ENCODE results near the gene CCDC142.

CCDC142 gene

DNA sequence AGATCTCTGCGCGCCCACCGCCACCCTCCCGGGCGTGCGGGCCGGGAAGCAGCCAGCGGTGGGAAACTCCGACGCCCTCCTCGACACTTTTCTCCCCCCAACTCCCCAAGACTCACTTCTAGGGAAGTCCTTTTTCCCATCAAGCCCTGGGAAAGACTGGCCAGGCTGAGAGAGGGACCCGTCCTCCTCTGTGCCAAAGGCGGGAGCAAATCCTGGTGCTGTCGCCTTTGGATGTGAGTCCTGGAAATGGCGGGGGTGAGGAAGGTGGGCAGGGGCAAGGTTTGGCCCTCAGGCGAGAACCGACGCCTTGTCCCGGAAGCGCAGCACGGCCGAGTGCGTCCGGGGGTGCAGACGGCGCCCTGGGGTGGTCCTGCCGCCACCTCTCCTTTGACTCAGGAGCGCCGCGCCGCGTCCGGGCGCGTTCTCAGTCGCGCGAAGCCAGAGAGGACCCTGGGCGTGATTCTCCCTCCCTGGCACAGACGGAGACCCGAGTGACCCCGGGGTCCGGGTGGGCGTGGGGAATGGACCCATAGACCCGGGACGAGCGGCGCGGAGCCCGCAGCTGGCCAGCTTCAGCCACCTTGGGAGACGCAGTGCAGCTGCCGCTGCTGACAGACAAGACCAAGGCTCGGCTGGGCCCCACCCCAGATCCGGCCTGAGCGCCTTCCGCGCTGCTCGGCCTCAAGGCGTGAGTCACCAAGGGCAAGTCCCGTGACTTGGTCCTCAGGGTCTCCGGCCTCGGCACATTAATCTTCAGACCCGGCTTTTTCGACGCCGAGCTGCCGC is 20.1 kb upstream of the CCDC142 start:
- Histone ChIP-seq H3K4me2 (ENCODE audit: low read length, poor library complexity, severe bottlenecking) (peak overlapping the region; percentile 98), H2BK12ac (ENCODE audit: low read length in 2 of 2) (peak overlapping the region in 1 of 2 experiments; percentile 46), H3K4me3 (ENCODE audit: insufficient read depth in 1 of 2, low read depth in 1 of 2, low read length in 2 of 2) (peak overlapping the region; percentile 64 to 90), H2BK120ac (ENCODE audit: low read depth, low read length) (peak overlapping the region; percentile 99), H3K18ac (ENCODE audit: low read depth in 1 of 2, low read length in 2 of 2) (peak overlapping the region; percentile 89 to 96), H3K23ac (ENCODE audit: low read length in 2 of 2) (no peak overlapping the region), H3K4me1 (ENCODE audit: control insufficient read depth, insufficient read depth, low read depth, low read length) (peaks cover 63% of the 10 kb centered on the region), H3K14ac (ENCODE audit: low read length in 2 of 2) (peak overlapping the region in 1 of 2 experiments; percentile 82), H2BK15ac (ENCODE audit: low read depth, poor library complexity, severe bottlenecking) (peak overlapping the region; percentile 97), H4K8ac (ENCODE audit: low read length) (peak overlapping the region; percentile 61), H4K91ac (ENCODE audit: low read length) (peak overlapping the region; percentile 96), H3K79me1 (replicated peaks; ENCODE audit: low read length, poor library complexity, severe bottlenecking) (peaks cover 16% of the 10 kb centered on the region), H3K9ac (ENCODE audit: low read length) (peak overlapping the region; percentile 96), H3K27ac (ENCODE audit: low read length, poor library complexity, severe bottlenecking) (no peak overlapping the region), H3K9me3 (ENCODE audit: control insufficient read depth, low read length) (no peaks in the 10 kb centered on the region), H3K27me3 (ENCODE audit: control insufficient read depth in 1 of 2, insufficient read depth in 1 of 2, low read length in 2 of 2) (peaks cover 0 to 42% of the 10 kb centered on the region in 2 experiments), H3K36me3 (ENCODE audit: control insufficient read depth in 1 of 2, insufficient read depth in 2 of 2, low read depth in 1 of 2, low read length in 2 of 2) (peaks cover 15 to 19% of the 10 kb centered on the region in 2 experiments), H3K4ac (ENCODE audit: low read depth in 1 of 2, low read length in 2 of 2) (peak overlapping the region; percentile 90 to 97), H2AFZ (ENCODE audit: low read depth, low read length) (peak overlapping the region; percentile 67), H2BK5ac (ENCODE audit: low read depth, low read length, poor library complexity, severe bottlenecking) (peak overlapping the region; percentile 10), H2AK5ac (ENCODE audit: low read length, severe bottlenecking) (no peak overlapping the region)
- DNase-seq, result peak; percentile 88
- under 1% methylated on average over 56 of the region's 67 CpGs for WGBS

DNA sequence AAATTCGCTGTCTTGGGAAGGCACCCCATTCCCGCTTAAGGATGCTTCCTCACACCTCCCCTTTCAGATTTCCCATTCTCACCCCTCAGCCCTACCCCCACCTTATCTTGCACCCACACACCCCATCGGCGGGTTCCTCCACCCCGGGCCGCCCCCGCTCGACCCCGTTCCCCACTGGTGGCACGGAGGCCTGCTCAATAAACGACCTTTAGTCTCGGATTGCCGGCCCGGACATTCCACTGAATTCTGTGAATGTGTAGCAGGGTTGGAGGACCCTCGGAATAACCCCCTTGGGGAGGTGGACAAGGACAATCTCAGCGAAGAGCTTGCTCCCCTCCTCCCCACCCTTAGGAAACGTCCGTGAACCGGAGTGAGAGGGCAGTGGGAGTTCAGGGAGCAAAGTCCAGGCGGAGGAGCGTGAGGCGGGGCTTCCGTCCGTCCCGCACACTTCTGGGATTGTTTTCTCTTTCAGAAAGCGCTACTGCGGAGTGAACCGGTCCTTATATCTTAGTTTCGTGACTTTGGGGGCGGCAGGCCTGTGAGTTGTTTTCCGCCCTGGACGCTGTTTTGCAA is 19.4 kb upstream of the CCDC142 start:
- Histone ChIP-seq H3K36me3 (ENCODE audit: control insufficient read depth in 1 of 2, insufficient read depth in 2 of 2, low read depth in 1 of 2, low read length in 2 of 2) (peaks cover 15 to 19% of the 10 kb centered on the region in 2 experiments), H3K4me1 (ENCODE audit: control insufficient read depth, insufficient read depth, low read depth, low read length) (peaks cover 66% of the 10 kb centered on the region), H3K27me3 (ENCODE audit: control insufficient read depth in 1 of 2, insufficient read depth in 1 of 2, low read length in 2 of 2) (peaks cover 0 to 48% of the 10 kb centered on the region in 2 experiments), H4K91ac (ENCODE audit: low read length) (peak overlapping the region; percentile 96), H3K23ac (ENCODE audit: low read length in 2 of 2) (no peak overlapping the region), H3K4ac (ENCODE audit: low read depth in 1 of 2, low read length in 2 of 2) (peak overlapping the region; percentile 36 to 57), H3K18ac (ENCODE audit: low read depth in 1 of 2, low read length in 2 of 2) (peak overlapping the region; percentile 83 to 96), H2BK12ac (ENCODE audit: low read length in 2 of 2) (no peak overlapping the region), H3K9ac (ENCODE audit: low read length) (peak overlapping the region; percentile 96), H4K8ac (ENCODE audit: low read length) (peak overlapping the region; percentile 61), H2BK15ac (ENCODE audit: low read depth, poor library complexity, severe bottlenecking) (peak overlapping the region; percentile 31), H3K27ac (ENCODE audit: low read length, poor library complexity, severe bottlenecking) (no peak overlapping the region), H3K79me1 (replicated peaks; ENCODE audit: low read length, poor library complexity, severe bottlenecking) (peaks cover 14% of the 10 kb centered on the region), H2BK5ac (ENCODE audit: low read depth, low read length, poor library complexity, severe bottlenecking) (no peak overlapping the region), H3K14ac (ENCODE audit: low read length in 2 of 2) (no peak overlapping the region), H2AFZ (ENCODE audit: low read depth, low read length) (no peak overlapping the region), H2BK120ac (ENCODE audit: low read depth, low read length) (peak overlapping the region; percentile 96), H3K9me3 (ENCODE audit: control insufficient read depth, low read length) (no peaks in the 10 kb centered on the region), H3K4me3 (ENCODE audit: insufficient read depth in 1 of 2, low read depth in 1 of 2, low read length in 2 of 2) (peak overlapping the region; percentile 64 to 90), H2AK5ac (ENCODE audit: low read length, severe bottlenecking) (no peak overlapping the region), H3K4me2 (ENCODE audit: low read length, poor library complexity, severe bottlenecking) (peak overlapping the region; percentile 98)
- 7% methylated on average over 29 of the region's 32 CpGs for WGBS
- DNase-seq, result peak; percentile 41

- Histone ChIP-seq H3K9me3 (ENCODE audit: control insufficient read depth, low read length) (no peaks in the 10 kb centered on the region), H3K9ac (ENCODE audit: low read length) (peak overlapping the region; percentile 96), H3K4me3 (ENCODE audit: insufficient read depth in 1 of 2, low read depth in 1 of 2, low read length in 2 of 2) (peak overlapping the region in 1 of 2 experiments; percentile 90), H3K27me3 (ENCODE audit: control insufficient read depth in 1 of 2, insufficient read depth in 1 of 2, low read length in 2 of 2) (peaks cover 0 to 55% of the 10 kb centered on the region in 2 experiments), H3K36me3 (ENCODE audit: control insufficient read depth in 1 of 2, insufficient read depth in 2 of 2, low read depth in 1 of 2, low read length in 2 of 2) (peaks cover 15 to 19% of the 10 kb centered on the region in 2 experiments), H3K14ac (ENCODE audit: low read length in 2 of 2) (no peak overlapping the region), H2BK15ac (ENCODE audit: low read depth, poor library complexity, severe bottlenecking) (peak overlapping the region; percentile 41), H2AFZ (ENCODE audit: low read depth, low read length) (no peak overlapping the region), H3K4me2 (ENCODE audit: low read length, poor library complexity, severe bottlenecking) (no peak overlapping the region), H3K23ac (ENCODE audit: low read length in 2 of 2) (no peak overlapping the region), H2BK5ac (ENCODE audit: low read depth, low read length, poor library complexity, severe bottlenecking) (no peak overlapping the region), H3K4me1 (ENCODE audit: control insufficient read depth, insufficient read depth, low read depth, low read length) (peaks cover 61% of the 10 kb centered on the region), H4K91ac (ENCODE audit: low read length) (no peak overlapping the region), H2BK120ac (ENCODE audit: low read depth, low read length) (no peak overlapping the region), H2AK5ac (ENCODE audit: low read length, severe bottlenecking) (no peak overlapping the region), H3K27ac (ENCODE audit: low read length, poor library complexity, severe bottlenecking) (no peak overlapping the region), H2BK12ac (ENCODE audit: low read length in 2 of 2) (no peak overlapping the region), H3K79me1 (replicated peaks; ENCODE audit: low read length, poor library complexity, severe bottlenecking) (peaks cover 9% of the 10 kb centered on the region), H3K4ac (ENCODE audit: low read depth in 1 of 2, low read length in 2 of 2) (no peak overlapping the region), H3K18ac (ENCODE audit: low read depth in 1 of 2, low read length in 2 of 2) (no peak overlapping the region), H4K8ac (ENCODE audit: low read length) (no peak overlapping the region)
- DNase-seq, result no peak
- 38% methylated on average over 15 of the region's 18 CpGs for WGBS
Observed at GRCh38 chr2:74501335-74502071, 18.7 kb upstream of the CCDC142 start.

DNA sequence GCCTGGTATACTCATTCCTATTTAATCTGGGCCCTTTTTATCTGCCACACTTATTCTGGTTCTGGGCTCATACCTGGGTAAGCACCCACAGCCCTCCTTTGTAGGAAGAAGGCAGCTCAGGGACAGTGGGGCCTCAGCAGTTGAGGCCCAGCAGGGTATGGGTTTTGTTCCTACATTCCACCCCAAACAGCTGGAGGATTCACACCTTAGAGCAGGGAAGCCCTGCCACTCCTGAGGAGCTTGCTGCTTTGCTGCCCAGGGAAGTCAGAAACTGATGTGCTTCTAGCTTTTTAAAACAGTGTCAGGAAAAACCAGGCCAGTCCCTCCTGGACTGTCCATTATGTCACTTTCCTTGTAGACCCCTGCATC is 17.8 kb upstream of the CCDC142 start:
- H2BK15ac ChIP-seq (ENCODE audit: low read depth, poor library complexity, severe bottlenecking), result no peak overlapping the region
- no peak overlapping the region for H3K27ac ChIP-seq (ENCODE audit: low read length, poor library complexity, severe bottlenecking)
- peaks cover 54% of the 10 kb centered on the region for H3K4me1 ChIP-seq (ENCODE audit: control insufficient read depth, insufficient read depth, low read depth, low read length)
- H3K4ac ChIP-seq (ENCODE audit: low read depth in 1 of 2, low read length in 2 of 2), result no peak overlapping the region
- no peak for DNase-seq
- no peak overlapping the region for H2AK5ac ChIP-seq (ENCODE audit: low read length, severe bottlenecking)
- H2BK120ac ChIP-seq (ENCODE audit: low read depth, low read length), result no peak overlapping the region
- H4K8ac ChIP-seq (ENCODE audit: low read length), result no peak overlapping the region
- H3K23ac ChIP-seq (ENCODE audit: low read length in 2 of 2), result no peak overlapping the region
- H3K4me2 ChIP-seq (ENCODE audit: low read length, poor library complexity, severe bottlenecking), result no peak overlapping the region
- H3K9me3 ChIP-seq (ENCODE audit: control insufficient read depth, low read length), result no peaks in the 10 kb centered on the region
- peaks cover 12 to 14% of the 10 kb centered on the region in 2 experiments for H3K36me3 ChIP-seq (ENCODE audit: control insufficient read depth in 1 of 2, insufficient read depth in 2 of 2, low read depth in 1 of 2, low read length in 2 of 2)
- peaks cover 0 to 55% of the 10 kb centered on the region in 2 experiments for H3K27me3 ChIP-seq (ENCODE audit: control insufficient read depth in 1 of 2, insufficient read depth in 1 of 2, low read length in 2 of 2)
- no peak overlapping the region for H3K4me3 ChIP-seq (ENCODE audit: insufficient read depth in 1 of 2, low read depth in 1 of 2, low read length in 2 of 2)
- no peak overlapping the region for H4K91ac ChIP-seq (ENCODE audit: low read length)
- H3K18ac ChIP-seq (ENCODE audit: low read depth in 1 of 2, low read length in 2 of 2), result no peak overlapping the region
- H3K9ac ChIP-seq (ENCODE audit: low read length), result no peak overlapping the region
- no peak overlapping the region for H2BK12ac ChIP-seq (ENCODE audit: low read length in 2 of 2)
- H2AFZ ChIP-seq (ENCODE audit: low read depth, low read length), result no peak overlapping the region
- H3K14ac ChIP-seq (ENCODE audit: low read length in 2 of 2), result no peak overlapping the region
- H3K79me1 ChIP-seq (replicated peaks; ENCODE audit: low read length, poor library complexity, severe bottlenecking), result peaks cover 6% of the 10 kb centered on the region
- no peak overlapping the region for H2BK5ac ChIP-seq (ENCODE audit: low read depth, low read length, poor library complexity, severe bottlenecking)
